HepG2 (cell line): Measurements from ENCODE around the gene CDYL. TPM values are rescaled to one million over a fixed set of nuclear protein-coding genes. Genes with fewer than 3 reads are reported as not detected.
A peak's percentile ranks its signal among the peaks of the same experiment; 100 is the strongest.

Experiments
- ATF1 ChIP-seq: IDR thresholded peaks from 2 replicates; pipeline ENCODE4 v1.6.1; 2016; ENCODE audit warnings: mild to moderate bottlenecking, control low read depth
- ATF3 ChIP-seq: sonication (generic); formaldehyde crosslinking; IDR thresholded peaks from 2 replicates; pipeline ENCODE4 v1.4.0; 2020; ENCODE audit warnings: missing genetic modification reagents
- DNMT3B ChIP-seq: conservative IDR thresholded peaks from 2 replicates; pipeline ENCODE4 v1.6.1; 2016; ENCODE audit warnings: missing biosample characterization, control low read depth
- FOXO4 ChIP-seq: sonication (generic); formaldehyde crosslinking; conservative IDR thresholded peaks from 2 replicates; pipeline ENCODE4 v1.8.1; 2023; ENCODE audit warnings: missing genetic modification reagents
- FOXP1 ChIP-seq, 2 experiments: fragments of 450-650 bp in 1 of 2; IDR thresholded peaks; 2 replicates each; pipeline ENCODE4 v1.6.1; 2017 to 2018; ENCODE audit warnings: antibody characterized with exemption in 1 of 2
- PREB ChIP-seq: sonication (generic); formaldehyde crosslinking; IDR thresholded peaks from 2 replicates; pipeline ENCODE4 v1.4.0; 2020; ENCODE audit warnings: missing genetic modification reagents
- SKI ChIP-seq: fragments of 450-650 bp; IDR thresholded peaks from one replicate; pipeline ENCODE4 v1.6.1; 2018; ENCODE audit warnings: mild to moderate bottlenecking; ENCODE audit not compliant: partially characterized antibody
- SP4 ChIP-seq: sonication (generic); formaldehyde crosslinking; IDR thresholded peaks from 2 replicates; pipeline ENCODE4 v1.8.1; 2023; ENCODE audit warnings: mild to moderate bottlenecking, missing genetic modification reagents
- SYNCRIP ChIP-seq: fragments of 200-400 bp; formaldehyde crosslinking; IDR thresholded peaks from 2 replicates; pipeline ENCODE4 v1.6.1; 2018; ENCODE audit warnings: mild to moderate bottlenecking, low read depth, low read length; ENCODE audit not compliant: insufficient read depth
- TRIM24 ChIP-seq: sonication (generic); formaldehyde crosslinking; IDR thresholded peaks from 2 replicates; pipeline ENCODE4 v1.8.0; 2022; ENCODE audit warnings: mild to moderate bottlenecking, missing genetic modification reagents
- WIZ ChIP-seq: sonication (generic); formaldehyde crosslinking; IDR thresholded peaks from 2 replicates; pipeline ENCODE4 v1.5.1; 2020; ENCODE audit warnings: mild to moderate bottlenecking, missing genetic modification reagents
- ZBTB2 ChIP-seq: sonication (generic); formaldehyde crosslinking; IDR thresholded peaks from 2 replicates; pipeline ENCODE4 v1.8.0; 2022; ENCODE audit warnings: low read depth, missing genetic modification reagents
- ZNF12 ChIP-seq: sonication (generic); formaldehyde crosslinking; IDR thresholded peaks from 2 replicates; pipeline ENCODE4 v1.5.0; 2020; ENCODE audit warnings: missing genetic modification reagents
- ZNF30 ChIP-seq: sonication (generic); formaldehyde crosslinking; IDR thresholded peaks from 2 replicates; pipeline ENCODE4 v1.5.0; 2020; ENCODE audit warnings: mild to moderate bottlenecking, missing genetic modification reagents
- ZNF318 ChIP-seq: sonication (generic); formaldehyde crosslinking; IDR thresholded peaks from 2 replicates; pipeline ENCODE4 v1.4.0; 2020; ENCODE audit warnings: mild to moderate bottlenecking, missing genetic modification reagents
- ZNF569 ChIP-seq: sonication (generic); formaldehyde crosslinking; IDR thresholded peaks from 2 replicates; pipeline ENCODE4 v1.5.0; 2020; ENCODE audit warnings: mild to moderate bottlenecking, missing genetic modification reagents, moderate library complexity, borderline replicate concordance
- ZNF780A ChIP-seq: sonication (generic); formaldehyde crosslinking; IDR thresholded peaks from 2 replicates; pipeline ENCODE4 v1.8.0; 2022; ENCODE audit warnings: mild to moderate bottlenecking, missing genetic modification reagents, moderate library complexity
- polyA plus RNA-seq, 8 experiments: library from polyadenylated mRNA; depleted of rRNA in 3 of 8; stranded (reverse) in 7 of 8; unstranded in 1 of 8; fragments of >200 nt; fragmentation: Illumina TruSeq in 4 of 8; extraction: Trizol in 4 of 8; gene quantifications; 2 replicates each; pipeline versions ENCODE4 v1.2.1 to v1.2.3, GENCODE V29; 2011 to 2016; ENCODE audit warnings: low read depth in 4 of 8, missing spikeins in 1 of 8, mixed read lengths in 1 of 8; ENCODE audit not compliant: insufficient read depth in 1 of 8
- total RNA-seq, 5 experiments: library from RNA; depleted of rRNA; stranded (reverse); fragments of >200 nt; fragmentation: Illumina TruSeq; extraction: Trizol; gene quantifications; 2 replicates each; pipeline ENCODE4 v1.2.3, GENCODE V29; 2016; ENCODE audit warnings: low read depth in 1 of 5

CDYL gene
- total and polyA plus RNA-seq, 2 of the 13 experiments (the other 11 are each of a cell fraction or from before 2014, with no cell fraction given), result 22.8 to 105 TPM

GRCh38 chr6:4774715-4775493, 1.3 kb upstream of the CDYL start (continued):
- TF ChIP-seq ZBTB2 (CRISPR knock-in tag) (no peak), ZNF780A (CRISPR knock-in tag) (no peak), SYNCRIP (no peak), TRIM24 (CRISPR knock-in tag) (no peak), DNMT3B (CRISPR knock-in tag) (no peak), FOXP1 (IDR thresholded peaks at IDR 0.05) (no peak), FOXP1 (CRISPR knock-in tag; IDR thresholded peaks at IDR 0.05) (no peak), WIZ (CRISPR knock-in tag) (no peak), ZNF12 (CRISPR knock-in tag) (no peak), FOXO4 (CRISPR knock-in tag) (no peak), SP4 (no peak), SKI (no peak), ATF1 (CRISPR knock-in tag) (no peak), ZNF318 (CRISPR knock-in tag) (0 out of 2 replicates have a peak, but pooled peaks have one; percentile 3), ATF3 (CRISPR knock-in tag) (no peak), ZNF30 (no peak), ZNF569 (no peak), PREB (CRISPR knock-in tag) (no peak)
